GM13977 (cell line): Measurements from ENCODE around the gene ACP7.

Experiments
- DNase-seq: peaks from one replicate; pipeline ENCODE4 v3.0.0; 2012; ENCODE audit warnings: low spot score
- in situ Hi-C: fragments of 300-500 bp; cut with MboI; formaldehyde crosslinking; loops from one replicate; pipeline ENCODE4 v1.12.0; 2022; ENCODE audit warnings: low sequenced_read_pairs, low pct_unique_long_range_greater_than_20kb, mixed read lengths, inconsistent platforms; ENCODE audit not compliant: unreplicated experiment
- TF ChIP-seq, protein P1 (sequence below): IDR thresholded peaks from 2 replicates; pipeline ENCODE4 v1.5.1; 2012; ENCODE audit warnings: mild to moderate bottlenecking, control low read depth; ENCODE audit not compliant: insufficient read depth; ENCODE audit errors: extremely low read depth, missing control alignments

ACP7 gene

DNA sequence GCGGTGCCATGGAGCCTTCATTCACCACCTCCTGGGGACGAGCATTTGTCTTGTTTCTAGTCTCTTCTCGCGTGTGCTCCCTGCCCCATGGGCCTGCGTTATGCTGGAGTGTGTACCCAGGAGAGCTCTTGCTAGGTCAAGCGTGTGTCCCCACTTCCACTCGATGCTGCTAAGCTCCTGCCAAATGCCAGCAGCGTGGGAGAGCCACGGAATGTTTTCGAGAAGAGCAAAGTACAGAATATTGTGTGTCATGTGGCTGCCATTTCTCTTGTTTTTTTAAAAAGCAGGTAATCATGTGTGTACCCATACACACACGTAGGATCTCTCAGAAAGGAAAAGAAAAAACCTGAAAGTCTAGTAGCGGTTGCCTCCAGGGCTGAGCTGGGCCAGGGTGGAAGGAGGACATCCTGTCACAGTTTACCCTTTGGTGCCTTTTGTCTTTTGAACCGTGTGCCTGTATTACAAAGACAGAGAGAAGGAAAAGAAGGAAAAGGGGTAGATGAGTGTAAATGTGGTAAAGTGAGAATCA is 70.0 kb downstream of the ACP7 start:
- TF ChIP-seq, protein P1, sequence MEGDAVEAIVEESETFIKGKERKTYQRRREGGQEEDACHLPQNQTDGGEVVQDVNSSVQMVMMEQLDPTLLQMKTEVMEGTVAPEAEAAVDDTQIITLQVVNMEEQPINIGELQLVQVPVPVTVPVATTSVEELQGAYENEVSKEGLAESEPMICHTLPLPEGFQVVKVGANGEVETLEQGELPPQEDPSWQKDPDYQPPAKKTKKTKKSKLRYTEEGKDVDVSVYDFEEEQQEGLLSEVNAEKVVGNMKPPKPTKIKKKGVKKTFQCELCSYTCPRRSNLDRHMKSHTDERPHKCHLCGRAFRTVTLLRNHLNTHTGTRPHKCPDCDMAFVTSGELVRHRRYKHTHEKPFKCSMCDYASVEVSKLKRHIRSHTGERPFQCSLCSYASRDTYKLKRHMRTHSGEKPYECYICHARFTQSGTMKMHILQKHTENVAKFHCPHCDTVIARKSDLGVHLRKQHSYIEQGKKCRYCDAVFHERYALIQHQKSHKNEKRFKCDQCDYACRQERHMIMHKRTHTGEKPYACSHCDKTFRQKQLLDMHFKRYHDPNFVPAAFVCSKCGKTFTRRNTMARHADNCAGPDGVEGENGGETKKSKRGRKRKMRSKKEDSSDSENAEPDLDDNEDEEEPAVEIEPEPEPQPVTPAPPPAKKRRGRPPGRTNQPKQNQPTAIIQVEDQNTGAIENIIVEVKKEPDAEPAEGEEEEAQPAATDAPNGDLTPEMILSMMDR = no peak
- no peak for DNase-seq
- in situ Hi-C loops = no loop called here

DNA sequence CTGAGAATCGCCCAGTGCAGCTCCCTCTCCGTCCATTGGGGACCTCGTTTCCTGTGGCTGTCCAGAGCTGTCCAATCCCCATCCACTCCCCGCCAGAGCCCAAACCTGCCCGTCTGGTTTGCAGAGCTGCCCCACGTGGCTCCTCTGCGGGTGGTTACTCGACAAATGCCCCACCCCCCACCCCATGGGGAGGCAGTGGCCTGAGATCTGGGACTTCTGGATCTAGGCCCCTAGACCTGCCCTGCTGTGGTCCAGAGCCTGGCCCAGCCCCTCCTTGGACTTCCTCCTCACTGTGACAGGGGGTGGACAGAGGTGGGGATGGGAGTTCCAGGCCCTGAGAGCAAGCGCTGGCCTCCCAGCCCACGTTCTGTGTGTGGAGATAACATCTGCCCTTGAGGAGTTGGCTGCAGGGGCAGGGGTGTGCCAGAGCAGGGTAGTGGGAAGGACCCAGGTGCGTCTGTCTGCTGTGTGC is 70.5 kb downstream of the ACP7 start:
- in situ Hi-C loops = no loop called here
- TF ChIP-seq, protein P1 = no peak

DNA sequence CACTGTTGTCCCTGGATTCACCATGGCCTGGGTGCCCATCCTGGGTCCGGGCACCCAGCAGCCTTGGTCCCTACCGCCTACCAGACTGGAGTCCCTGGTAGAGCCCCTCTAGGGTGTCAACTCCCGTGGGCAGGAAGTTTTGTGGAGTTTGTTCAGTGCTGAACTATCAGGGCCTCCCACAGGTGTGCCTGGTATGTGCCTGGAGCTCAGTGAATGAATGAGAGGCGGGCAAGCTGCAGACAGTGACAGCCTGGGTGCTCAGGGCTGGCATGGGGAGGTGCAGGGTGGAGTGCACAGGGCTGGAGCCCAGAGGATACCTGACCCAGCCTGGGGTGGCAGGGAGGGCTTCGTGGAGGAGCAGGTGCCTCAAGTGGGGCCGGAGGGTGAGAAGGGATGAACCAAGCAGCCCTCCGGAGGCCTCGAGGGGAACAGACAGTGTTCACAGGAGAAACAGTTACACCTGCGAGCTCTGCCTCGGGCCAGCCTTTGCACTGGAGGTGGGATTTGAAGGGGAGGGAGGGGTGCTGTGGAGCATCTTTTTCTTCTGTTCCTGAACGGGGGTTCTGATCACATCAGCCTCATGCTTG is 71.0 kb downstream of the ACP7 start:
- no peak for DNase-seq
- TF ChIP-seq, protein P1 = no peak
- in situ Hi-C loops = no loop called here

More for the DNA sequence above, 70.5 kb downstream of the ACP7 start:
- no peak for DNase-seq

DNA sequence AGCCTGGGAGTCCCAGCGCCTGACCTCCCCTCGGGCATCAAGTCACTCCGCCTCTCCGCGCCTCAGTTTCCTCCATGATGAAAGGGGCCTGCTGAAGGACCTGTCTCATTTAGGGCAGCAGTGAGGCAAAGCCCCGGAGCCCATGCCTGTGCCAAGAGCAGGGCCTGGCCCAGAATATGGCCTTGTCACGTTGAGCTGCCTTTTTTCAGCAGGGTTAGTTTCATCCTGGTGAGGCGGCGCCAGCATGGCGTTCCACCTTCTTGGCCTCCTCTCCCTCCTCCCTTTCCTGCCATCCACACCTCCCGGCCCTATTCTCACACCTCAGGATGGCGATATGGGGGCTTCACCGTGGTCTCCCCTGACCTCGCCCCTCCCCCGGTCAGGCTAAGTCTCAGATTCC is 71.6 kb downstream of the ACP7 start:
- no peak for DNase-seq
- TF ChIP-seq, protein P1 = no peak
- in situ Hi-C loops = no loop called here

DNA sequence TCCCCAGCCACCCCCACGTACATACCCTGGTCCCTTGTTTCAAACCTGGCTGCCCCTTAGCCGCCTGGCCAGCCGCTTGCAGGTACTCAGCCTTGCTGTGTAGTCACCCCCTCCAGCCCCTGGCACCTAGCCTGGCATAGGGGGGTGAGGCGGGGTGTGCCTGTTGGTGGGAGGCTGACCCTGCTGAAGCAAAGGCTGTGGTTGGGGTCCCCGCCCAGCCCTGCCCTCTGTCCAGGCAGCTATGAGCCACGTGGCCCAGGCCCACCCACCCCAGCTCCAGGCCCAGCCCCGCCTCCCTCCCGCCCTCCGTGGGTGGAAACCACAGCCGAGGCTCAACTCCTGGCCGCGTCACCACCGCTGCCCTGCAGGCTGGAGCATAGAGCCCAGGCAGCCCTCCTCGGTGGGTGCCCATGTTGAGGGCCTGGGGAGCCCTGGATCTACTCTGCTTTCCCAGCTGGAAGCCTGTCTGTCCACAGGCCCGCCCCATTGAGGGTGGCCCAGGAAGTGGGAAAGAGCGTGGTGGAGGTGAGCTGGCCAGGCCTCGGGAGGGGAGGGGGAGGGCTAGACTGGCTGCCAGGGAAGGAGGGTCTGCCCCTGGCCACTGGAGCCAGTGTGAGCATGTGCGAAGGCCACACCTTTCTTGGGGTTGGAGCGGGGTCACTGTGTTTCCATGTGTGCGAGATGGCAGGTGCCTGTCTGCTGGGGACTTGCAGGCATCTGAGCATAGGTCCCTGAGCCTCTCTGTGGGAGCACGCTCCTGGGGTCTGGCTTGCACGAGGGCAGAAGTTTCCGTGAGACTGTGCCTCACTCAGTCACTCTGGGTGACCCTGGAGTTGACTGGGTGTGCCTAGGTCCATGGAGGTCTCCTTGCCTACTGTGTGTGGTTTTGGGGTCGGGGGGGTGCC is 72.4 kb downstream of the ACP7 start:
- in situ Hi-C loops = no loop called here

DNA sequence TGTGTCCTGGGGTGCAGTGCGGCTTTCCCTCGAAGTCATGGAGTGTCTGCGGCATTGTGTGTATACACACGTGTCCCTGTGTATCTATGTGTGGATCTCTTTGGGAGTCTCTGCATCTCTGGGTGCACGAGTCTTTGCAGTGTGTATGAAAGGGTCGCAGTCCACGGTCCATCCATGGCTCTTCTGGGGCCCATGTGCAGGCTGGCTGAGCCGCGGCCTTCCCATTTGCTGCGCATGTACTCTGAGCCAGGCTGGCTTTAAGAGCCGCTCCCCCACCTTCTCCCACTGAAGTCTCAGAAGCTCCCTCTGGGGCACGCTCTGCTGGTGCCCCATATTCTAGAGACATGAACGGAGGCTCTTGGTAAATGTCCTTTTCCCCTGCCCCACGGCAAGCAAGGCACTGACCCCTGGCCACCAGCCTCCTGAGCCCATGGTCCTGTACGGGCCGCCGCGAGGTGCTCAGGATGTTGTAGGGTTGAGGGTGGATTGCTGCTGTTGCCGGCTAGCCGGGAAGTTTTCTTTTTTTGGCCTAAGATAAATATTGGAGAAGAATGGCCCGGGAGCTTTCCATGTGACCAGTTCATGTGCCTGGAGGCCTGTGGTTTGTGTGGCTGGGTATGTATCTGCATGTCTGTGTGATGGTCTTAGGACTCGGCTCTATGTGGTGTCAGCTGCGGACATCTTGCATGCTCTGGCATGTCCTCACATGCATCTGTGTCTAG is 73.3 kb downstream of the ACP7 start:
- in situ Hi-C loops = no loop called here
- DNase-seq = no peak
- TF ChIP-seq, protein P1 = no peak

More for the DNA sequence above, 72.4 kb downstream of the ACP7 start:
- no peak for DNase-seq
- TF ChIP-seq, protein P1 = no peak
